A549 treated with AZD2906 at 1 μM for 4 hours (cell line): Measurements from ENCODE around the gene SCGB1D1. TPM values are rescaled to one million over a fixed set of nuclear protein-coding genes. Genes with fewer than 3 reads are reported as not detected.

ENCODE experiments used
- total RNA-seq: library from RNA; stranded (reverse); fragments of 200-300 nt; extraction: Qiagen RNA extraction; gene quantifications from 5 replicates; pipeline ENCODE4 v1.2.3, GENCODE V29; 2022

Gene SCGB1D1
- not detected in 5 replicates for total RNA-seq

GRCh38 chr11:62190011-62190410 is at the start of gene SCGB1D1:
SCGB1D1 (plus strand) TSS chr11:62190216; CDS start chr11:62190285, 69 bp downstream.

GRCh38 chr11:62242021-62242420 is 52.0 kb downstream of the SCGB1D1 start, which contains the start of gene SCGB1D2:
SCGB1D2 (plus strand) TSS chr11:62242239; CDS start chr11:62242308, 69 bp downstream.

Other genes starting within 250 kb of the SCGB1D1 start
- 2.0 to 4.6 TPM (median 3.9 TPM) in 5 replicates for gene BEST1, start 239.9 kb upstream of the SCGB1D1 start, total RNA-seq
- gene FTH1, start 222.6 kb upstream of the SCGB1D1 start, total RNA-seq: 9,641 to 22,049 TPM (median 20,385 TPM) in 5 replicates
- gene INCENP, start 66.2 kb upstream of the SCGB1D1 start, total RNA-seq: 44.5 to 52.0 TPM (median 50.4 TPM) in 5 replicates
- not detected in 5 replicates for gene SCGB2A1, start 18.5 kb downstream of the SCGB1D1 start, total RNA-seq
- not detected in 5 replicates for gene SCGB1D2, start 52.0 kb downstream of the SCGB1D1 start, total RNA-seq
- not detected in 5 replicates for gene SCGB2A2, start 79.9 kb downstream of the SCGB1D1 start, total RNA-seq
- gene SCGB1D4, start 108.9 kb downstream of the SCGB1D1 start, total RNA-seq: not detected in 5 replicates
- gene ASRGL1, start 147.2 kb downstream of the SCGB1D1 start, total RNA-seq: 10.4 to 15.5 TPM (median 13.7 TPM) in 5 replicates
- 0.23 to 0.69 TPM (median 0.37 TPM) in 3 of 5 replicates, not detected in the others for gene SCGB1A1, start 228.8 kb downstream of the SCGB1D1 start, total RNA-seq